ENCODE data around the gene FSTL5. TPM values are rescaled to one million over a fixed set of nuclear protein-coding genes. Genes with fewer than 3 reads are reported as not detected.

FSTL5 gene
- total RNA-seq, 1 donor from 2014 or later, result not detected

- no peak overlapping the region for H3K4me3 ChIP-seq (ENCODE audit: low read depth, low read length)
- DNase-seq (ENCODE audit: low read depth), result no peak
- peak; percentile 41 for TF ChIP-seq CTCF (conservative IDR thresholded peaks at IDR 0.05; ENCODE audit: low read depth, low read length)
Measured at GRCh38 chr4:161952382-161952781, 211.4 kb downstream of the FSTL5 start.

GRCh38 chr4:161949946-161950725 lies 213.7 kb downstream of the FSTL5 start:
- no peak overlapping the region for H3K4me3 ChIP-seq (ENCODE audit: low read depth, low read length)
- no peak for TF ChIP-seq CTCF (conservative IDR thresholded peaks at IDR 0.05; ENCODE audit: low read depth, low read length)
- DNase-seq (ENCODE audit: low read depth), result peak; percentile 37

- TF ChIP-seq CTCF (conservative IDR thresholded peaks at IDR 0.05; ENCODE audit: low read depth, low read length), result no peak
- DNase-seq (ENCODE audit: low read depth), result no peak
- no peak overlapping the region for H3K4me3 ChIP-seq (ENCODE audit: low read depth, low read length)
Measured at GRCh38 chr4:161948026-161948770, 215.6 kb downstream of the FSTL5 start.

- no peak for TF ChIP-seq CTCF (conservative IDR thresholded peaks at IDR 0.05; ENCODE audit: low read depth, low read length)
- no peak for DNase-seq (ENCODE audit: low read depth)
- H3K4me3 ChIP-seq (ENCODE audit: low read depth, low read length), result no peak overlapping the region
Measured at GRCh38 chr4:161937596-161937995, 226.2 kb downstream of the FSTL5 start.

- no peak overlapping the region for H3K4me3 ChIP-seq (ENCODE audit: low read depth, low read length)
- no peak for TF ChIP-seq CTCF (conservative IDR thresholded peaks at IDR 0.05; ENCODE audit: low read depth, low read length)
- no peak for DNase-seq (ENCODE audit: low read depth)
Measured at GRCh38 chr4:161936625-161937550, 226.9 kb downstream of the FSTL5 start.

- no peak overlapping the region for H3K4me3 ChIP-seq (ENCODE audit: low read depth, low read length)
- TF ChIP-seq CTCF (conservative IDR thresholded peaks at IDR 0.05; ENCODE audit: low read depth, low read length), result no peak
- no peak for DNase-seq (ENCODE audit: low read depth)
Measured at GRCh38 chr4:161931089-161931488, 232.7 kb downstream of the FSTL5 start.

All from epithelial cell of proximal tubule (primary cell).